GM13976 (cell line): Measurements from ENCODE around the gene VCAN.

ENCODE experiments used
- DNase-seq: peaks from one replicate; pipeline ENCODE4 v3.0.0; 2012; ENCODE audit warnings: low spot score
- CTCF ChIP-seq: IDR thresholded peaks from 2 replicates; pipeline ENCODE4 v1.5.1; 2012; ENCODE audit warnings: borderline replicate concordance, mild to moderate bottlenecking; ENCODE audit not compliant: insufficient read depth; ENCODE audit errors: extremely low read depth, missing control alignments, control extremely low read depth
- in situ Hi-C: fragments of 300-500 bp; cut with MboI; formaldehyde crosslinking; loops from one replicate; pipeline ENCODE4 v1.12.0; 2022; ENCODE audit warnings: low sequenced_read_pairs, mixed read lengths, inconsistent platforms; ENCODE audit not compliant: unreplicated experiment

VCAN gene

GRCh38 chr5:83614841-83615240 lies 143.3 kb downstream of the VCAN start:
- in situ Hi-C loops = no loop called here

GRCh38 chr5:83628360-83628759 lies 156.8 kb downstream of the VCAN start:
- no peak for DNase-seq
- no peak for TF ChIP-seq CTCF
- in situ Hi-C loops = no loop called here

More at GRCh38 chr5:83614841-83615240, 143.3 kb downstream of the VCAN start:
- DNase-seq = no peak
- TF ChIP-seq CTCF = no peak
